K562 (cell line): ENCODE results near the gene DIPK1B. TPM values are rescaled to one million over a fixed set of nuclear protein-coding genes. Genes with fewer than 3 reads are reported as not detected.

Experiments
- ATAC-seq: fragments of 200-7000 bp; cut with Tn5 transposase; 3 replicates; pipeline ENCODE4 v1.9.1; 2020; ENCODE audit warnings: moderate library complexity
- BruUV-seq: library from RNA; stranded (reverse); fragments of 400-500 nt; replicated peaks from 2 replicates; lab custom pipeline; 2021; lab: Mats Ljungman, UMichigan
- CTCF ChIA-PET: fragments of 300-600 bp; formaldehyde crosslinking; extraction: SDS; loops from one replicate; lab custom pipeline; 2021; ENCODE audit warnings: low intra/inter-chr PET ratio; lab: Yijun Ruan, JAX
- POLR2A ChIA-PET: fragments of 300-600, 350-650 bp; sonication (Branson Sonifier 250); formaldehyde crosslinking; extraction: SDS; loops from one replicate; lab custom pipeline; 2021; ENCODE audit warnings: antibody characterized with exemption, inconsistent platforms; lab: Yijun Ruan, JAX
- DNase-seq, 4 experiments: peaks; one replicate each; pipeline versions ENCODE4 v3.0.0 to v3.0.0-alpha.2; 2011 to 2018; ENCODE audit warnings: low spot score in 3 of 4, mixed read lengths in 3 of 4; ENCODE audit errors: extremely low read depth in 1 of 4
- FAIRE-seq: peaks from 2 replicates; lab custom pipeline; 2011; peaks lifted over from hg19 to GRCh38; lab: Jason Lieb, UNC
- H2AFZ ChIP-seq: 2 replicates; pipeline ENCODE4 v1.6.0; 2011; ENCODE audit warnings: low read depth, low read length, control low read depth, inconsistent platforms
- H3K27ac ChIP-seq: fragments of 200-600 bp; 3 replicates; pipeline ENCODE4 v1.8.0; 2011; ENCODE audit warnings: low read depth, mild to moderate bottlenecking, control low read depth, inconsistent platforms, low read length, moderate library complexity, mixed read lengths; ENCODE audit errors: extremely low read depth
- H3K27me3 ChIP-seq, 2 experiments: fragments of 300-600 bp in 1 of 2; 2 replicates in 1 of 2; 3 replicates in 1 of 2; pipeline versions ENCODE4 v1.6.0 to v1.8.0; 2011; ENCODE audit warnings: inconsistent platforms in 2 of 2, low read length in 2 of 2, mild to moderate bottlenecking in 1 of 2, mixed read lengths in 1 of 2, moderate library complexity in 1 of 2; ENCODE audit not compliant: control insufficient read depth in 2 of 2, insufficient read depth in 2 of 2
- H3K36me3 ChIP-seq: fragments of 300-600 bp; 3 replicates; pipeline ENCODE4 v1.8.0; 2011; ENCODE audit warnings: mild to moderate bottlenecking, low read length, inconsistent platforms; ENCODE audit not compliant: control insufficient read depth, insufficient read depth
- H3K4me1 ChIP-seq, 2 experiments: fragments of 200-600 bp in 1 of 2; replicated peaks in 1 of 2; 2 replicates in 1 of 2; 3 replicates in 1 of 2; pipeline versions ENCODE4 v1.5.1 to v1.8.0; 2011; ENCODE audit warnings: inconsistent platforms in 2 of 2, low read length in 2 of 2, mild to moderate bottlenecking in 1 of 2, mixed read lengths in 1 of 2, moderate library complexity in 1 of 2; ENCODE audit not compliant: control insufficient read depth in 2 of 2, insufficient read depth in 2 of 2
- H3K4me2 ChIP-seq: 2 replicates; pipeline ENCODE4 v1.6.1; 2011; ENCODE audit warnings: low read length, control low read depth, inconsistent platforms, mixed read lengths; ENCODE audit not compliant: insufficient read depth
- H3K4me3 ChIP-seq: fragments of 200-600 bp; sonication (generic), shearing (Covaris generic); 2 replicates; pipeline ENCODE4 v1.5.1; 2016; ENCODE audit warnings: control low read depth, inconsistent platforms
- H3K79me2 ChIP-seq: fragments of 200-600 bp; 3 replicates; pipeline ENCODE4 v1.8.0; 2011; ENCODE audit warnings: low read length, inconsistent platforms; ENCODE audit not compliant: control insufficient read depth, insufficient read depth
- H3K9ac ChIP-seq, 2 experiments: 2 replicates each; pipeline versions ENCODE4 v1.6.0 to v1.6.1; 2011; ENCODE audit warnings: low read depth in 2 of 2, low read length in 2 of 2, control low read depth in 1 of 2, inconsistent platforms in 1 of 2, mild to moderate bottlenecking in 1 of 2, mixed read lengths in 1 of 2; ENCODE audit not compliant: insufficient read depth in 1 of 2
- H3K9me1 ChIP-seq: one replicate; pipeline ENCODE4 v1.6.0; 2011; ENCODE audit warnings: inconsistent platforms, mild to moderate bottlenecking, low read length, moderate library complexity; ENCODE audit not compliant: control insufficient read depth, insufficient read depth
- H3K9me3 ChIP-seq: replicated peaks from 2 replicates; pipeline ENCODE4 v1.5.1; 2011; ENCODE audit warnings: low read depth, low read length, inconsistent platforms; ENCODE audit not compliant: control insufficient read depth, insufficient read depth
- H4K20me1 ChIP-seq: replicated peaks from 2 replicates; pipeline ENCODE4 v1.6.1; 2011; ENCODE audit warnings: low read length, inconsistent platforms, mixed read lengths; ENCODE audit not compliant: control insufficient read depth, insufficient read depth
- CTCF ChIP-seq, 3 experiments: IDR thresholded peaks in 2 of 3; conservative IDR thresholded peaks in 1 of 3; 2 replicates each; pipeline ENCODE4 v1.5.1; 2011 to 2012; ENCODE audit warnings: low read length in 3 of 3, mild to moderate bottlenecking in 3 of 3, control low read depth in 2 of 3, improper control_type of control experiment in 1 of 3, inconsistent platforms in 1 of 3, low read depth in 1 of 3, mixed read lengths in 1 of 3, moderate library complexity in 1 of 3; ENCODE audit not compliant: insufficient read depth in 2 of 3
- NR2C2 ChIP-seq, 2 experiments: fragments of 200-800 bp in 1 of 2; sonication (Bioruptor generic) in 1 of 2; sonication (generic) in 1 of 2; formaldehyde crosslinking in 1 of 2; IDR thresholded peaks; 2 replicates each; pipeline versions ENCODE4 v1.6.1 to v1.8.0; 2016 to 2022; ENCODE audit warnings: mild to moderate bottlenecking in 1 of 2, missing compliant biosample characterization in 1 of 2, missing genetic modification characterization in 1 of 2, missing genetic modification reagents in 1 of 2
- POLR2G ChIP-seq: fragments of 200-400 bp; formaldehyde crosslinking; IDR thresholded peaks from 2 replicates; pipeline ENCODE4 v1.6.1; 2017; ENCODE audit warnings: low read depth, mild to moderate bottlenecking, antibody characterized with exemption, low read length, moderate library complexity
- RBM14 ChIP-seq: fragments of 200-400 bp; formaldehyde crosslinking; IDR thresholded peaks from 2 replicates; pipeline ENCODE4 v1.6.1; 2018; ENCODE audit warnings: low read depth, mild to moderate bottlenecking, low read length, moderate library complexity, borderline replicate concordance; ENCODE audit not compliant: insufficient read depth
- RBM22 ChIP-seq: fragments of 200-400 bp; formaldehyde crosslinking; IDR thresholded peaks from 2 replicates; pipeline ENCODE4 v1.6.1; 2018; ENCODE audit warnings: low read length, low read depth; ENCODE audit not compliant: poor library complexity, severe bottlenecking
- ZC3H4 ChIP-seq: sonication (generic); formaldehyde crosslinking; IDR thresholded peaks from 2 replicates; pipeline ENCODE4 v1.9.0; 2021; ENCODE audit warnings: missing genetic modification reagents, borderline replicate concordance
- ZNF146 ChIP-seq: IDR thresholded peaks from one replicate; pipeline ENCODE4 v1.6.1; 2018; ENCODE audit warnings: missing compliant biosample characterization; ENCODE audit not compliant: unreplicated experiment
- ZNF75A ChIP-seq: fragments of 450-650 bp; formaldehyde crosslinking; IDR thresholded peaks from 2 replicates; pipeline ENCODE4 v1.4.0; 2020; ENCODE audit warnings: mild to moderate bottlenecking
- ZNF77 ChIP-seq: fragments of 250-450 bp; sonication (Bioruptor Pico); IDR thresholded peaks from 2 replicates; pipeline ENCODE4 v1.5.0; 2020
- WGBS: fragments of 100-300 bp; shearing (Covaris generic); methylation state at CpG from one replicate; pipeline ENCODE4 v1.1.6; 2016; ENCODE audit warnings: low coverage, mixed read lengths; ENCODE audit not compliant: insufficient coverage; ENCODE audit errors: missing lambda C conversion rate; 5-methylcytosine and 5-hydroxymethylcytosine counted together
- in situ Hi-C: fragments of 300-500 bp; cut with MboI; formaldehyde crosslinking; loops from 4 replicates; pipeline ENCODE4 v1.15.0; 2018; ENCODE audit warnings: inconsistent platforms, mixed read lengths
- intact Hi-C: fragments of 100-400 bp; cut with micrococcal nuclease; formaldehyde crosslinking; loops from 2 replicates; pipeline ENCODE4 v1.14.2; 2022
- polyA plus RNA-seq, 8 experiments: library from polyadenylated mRNA; depleted of rRNA in 4 of 8; stranded (reverse) in 5 of 8; unstranded in 3 of 8; fragments of >200 nt; fragmentation: Nextera tagmentation in 2 of 8; fragmentation: Illumina TruSeq in 1 of 8; extraction: Ambion mirVana in 2 of 8; extraction: Trizol in 1 of 8; gene quantifications; 2 replicates each; pipeline versions ENCODE4 v1.2.1 to v1.2.3, GENCODE V29; 2011 to 2014; ENCODE audit warnings: inconsistent platforms in 1 of 8, missing spikeins in 1 of 8
- total RNA-seq, 7 experiments: library from RNA; depleted of rRNA in 6 of 7; stranded (reverse); fragments of >200 nt in 6 of 7; fragmentation: Illumina TruSeq in 2 of 7; extraction: Trizol in 2 of 7; gene quantifications; 2 replicates each; pipeline versions ENCODE4 v1.2.1 to v1.2.3, GENCODE V29; 2011 to 2021; ENCODE audit warnings: low replicate concordance in 1 of 7

DIPK1B gene
- total and polyA plus RNA-seq, 9 of the 15 experiments (the other 6 are each of a cell fraction or from before 2014, with no cell fraction given), result 0.08 to 22.3 (median 5.9) TPM

GRCh38 chr9:136717399-136717798, 5.0 kb downstream of the DIPK1B start:
- ATAC-seq (no peak), FAIRE-seq (no peak), DNase-seq (no peak)
- peak overlapping the region in 1 of 2 experiments; percentile 68; a peak in 2 of 4 replicates for H3K9ac ChIP-seq
- H3K27me3 ChIP-seq, result no peaks in the 10 kb centered on the region
- H2AFZ ChIP-seq, result no peak overlapping the region
- H3K27ac ChIP-seq, result no peak overlapping the region
- peaks cover 22% of the 10 kb centered on the region; the same call in 1 of the 3 replicates for H3K36me3 ChIP-seq
- no peaks in the 10 kb centered on the region for H3K9me3 ChIP-seq
- H4K20me1 ChIP-seq, result peaks cover 10% of the 10 kb centered on the region; the same call in 1 of the 2 replicates
- in situ Hi-C loops, result no loop called here
- ChIA-PET CTCF (no interaction called here), POLR2A (interaction anchor here (0.8 to 3.7 kb wide), 3 partner anchors 8 to 12 kb away, joined by 3 to 31 read pairs (median 7); no protein-coding TSS in a partner anchor)
- BruUV-seq, result no TSS peak
- TF ChIP-seq POLR2G (peak; percentile 66), RBM22 (no peak)
- no peaks in the 10 kb centered on the region for H3K9me1 ChIP-seq
- peaks cover 10 to 83% of the 10 kb centered on the region in 2 experiments; a peak in 4 of 5 replicates for H3K4me1 ChIP-seq
- H3K4me3 ChIP-seq, result no peak overlapping the region
- peaks cover 12% of the 10 kb centered on the region for H3K79me2 ChIP-seq
- WGBS, result 79% methylated on average over 7 of the region's 16 CpGs
- no peak overlapping the region for H3K4me2 ChIP-seq
- intact Hi-C loops, result no loop called here

GRCh38 chr9:136718345-136719194, 6.2 kb downstream of the DIPK1B start:
- Histone ChIP-seq H3K4me2 (no peak overlapping the region), H3K27ac (no peak overlapping the region), H3K36me3 (peaks cover 33% of the 10 kb centered on the region; the same call in 2 of the 3 replicates), H3K9ac (peak overlapping the region in 1 of 2 experiments; percentile 43; a peak in 1 of 4 replicates), H3K4me1 (peaks cover 2 to 83% of the 10 kb centered on the region in 2 experiments; a peak in 3 of 5 replicates), H3K27me3 (no peaks in the 10 kb centered on the region), H3K4me3 (no peak overlapping the region), H2AFZ (no peak overlapping the region), H3K9me3 (no peaks in the 10 kb centered on the region), H3K79me2 (peaks cover 10% of the 10 kb centered on the region), H4K20me1 (peaks cover 21% of the 10 kb centered on the region), H3K9me1 (no peaks in the 10 kb centered on the region)
- WGBS, result 73% methylated on average over 20 of the region's 20 CpGs
- TF ChIP-seq ZC3H4 (CRISPR knock-in tag) (no peak), ZNF77 (no peak), ZNF75A (no peak), ZNF146 (CRISPR knock-in tag) (no peak), RBM14 (no peak), CTCF (IDR thresholded peaks at IDR 0.05 in 2 of 3, conservative IDR thresholded peaks at IDR 0.05 in 1 of 3; ENCODE audit: insufficient read depth in 2 of 3, low read depth in 1 of 3, low read length in 3 of 3) (no peak), NR2C2 (CRISPR knock-in tag; IDR thresholded peaks at IDR 0.05) (no peak), NR2C2 (tag; IDR thresholded peaks at IDR 0.05) (no peak)
- FAIRE-seq (no peak), ATAC-seq (no peak), DNase-seq (no peak)
- CTCF ChIA-PET, result no interaction called here
- in situ Hi-C loops (no loop called here), intact Hi-C loops (no loop called here)
- no TSS peak for BruUV-seq
- POLR2A ChIA-PET, result interaction anchor here (0.7 to 3.7 kb wide), 4 partner anchors 9 to 33 kb away, joined by 3 to 31 read pairs (median 4); no protein-coding TSS in a partner anchor
